Right hindlimb (tissue), 1 donor: ENCODE data around the gene PICALM.

ENCODE experiments used
- DNase-seq: peaks from one replicate; pipeline ENCODE4 v3.0.0-alpha.2; 2018

PICALM gene

DNA sequence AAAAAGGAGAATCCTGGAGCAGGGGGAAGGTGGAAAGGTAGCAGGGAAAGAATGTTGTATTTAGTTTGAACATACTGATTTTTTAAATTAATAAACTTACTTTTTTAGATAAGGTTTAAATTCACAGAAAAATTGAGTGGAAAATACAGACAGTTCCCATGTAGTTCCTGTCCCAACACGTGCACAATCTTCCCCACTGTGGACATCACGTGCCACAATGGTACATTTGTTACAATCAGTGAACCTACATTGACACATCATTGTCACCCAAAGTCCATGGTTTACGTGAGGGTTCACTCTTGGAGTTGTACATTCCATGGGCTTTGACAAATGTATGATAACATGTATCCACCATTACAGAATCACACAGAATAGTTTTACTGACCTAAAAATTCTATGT lies 10.5 kb upstream of the PICALM start:
- DNase-seq = no peak

DNA sequence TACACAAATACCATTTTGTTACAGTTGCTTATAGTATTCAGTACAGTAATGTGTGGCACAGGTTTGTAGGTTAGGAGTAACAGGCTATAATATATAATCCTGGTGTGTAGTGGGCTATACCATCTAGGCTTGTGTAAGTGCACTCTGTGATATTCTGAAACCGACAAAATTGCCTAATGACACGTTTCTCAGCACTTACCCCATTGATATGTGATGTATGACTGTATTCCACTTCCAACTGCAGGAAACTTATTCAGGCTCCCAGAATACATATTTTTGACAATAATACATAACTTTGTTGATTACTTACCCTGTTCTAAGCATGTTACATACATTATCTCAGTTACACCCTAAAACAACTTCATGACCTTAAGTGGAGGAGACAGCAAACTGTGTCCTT lies 5.1 kb upstream of the PICALM start:
- DNase-seq = no peak

DNA sequence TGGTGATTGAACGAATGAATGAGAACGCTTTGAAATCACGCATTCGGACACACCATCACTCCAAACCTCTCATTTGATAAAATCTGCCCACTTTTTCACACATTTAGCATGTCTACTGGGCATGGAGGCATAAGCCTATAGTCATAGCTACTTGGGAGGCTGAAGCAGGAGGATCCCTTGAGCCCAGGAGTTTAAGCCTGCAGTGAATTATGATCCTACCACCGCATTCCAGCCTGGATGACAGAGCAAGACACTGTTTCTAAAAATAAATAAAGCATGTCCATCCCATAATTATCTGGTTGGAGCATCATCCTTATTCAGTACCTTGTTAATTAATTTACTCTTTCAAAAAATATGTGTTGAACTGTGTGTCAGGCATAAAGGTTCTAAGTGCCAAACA lies 3.3 kb upstream of the PICALM start:
- DNase-seq = no peak

DNA sequence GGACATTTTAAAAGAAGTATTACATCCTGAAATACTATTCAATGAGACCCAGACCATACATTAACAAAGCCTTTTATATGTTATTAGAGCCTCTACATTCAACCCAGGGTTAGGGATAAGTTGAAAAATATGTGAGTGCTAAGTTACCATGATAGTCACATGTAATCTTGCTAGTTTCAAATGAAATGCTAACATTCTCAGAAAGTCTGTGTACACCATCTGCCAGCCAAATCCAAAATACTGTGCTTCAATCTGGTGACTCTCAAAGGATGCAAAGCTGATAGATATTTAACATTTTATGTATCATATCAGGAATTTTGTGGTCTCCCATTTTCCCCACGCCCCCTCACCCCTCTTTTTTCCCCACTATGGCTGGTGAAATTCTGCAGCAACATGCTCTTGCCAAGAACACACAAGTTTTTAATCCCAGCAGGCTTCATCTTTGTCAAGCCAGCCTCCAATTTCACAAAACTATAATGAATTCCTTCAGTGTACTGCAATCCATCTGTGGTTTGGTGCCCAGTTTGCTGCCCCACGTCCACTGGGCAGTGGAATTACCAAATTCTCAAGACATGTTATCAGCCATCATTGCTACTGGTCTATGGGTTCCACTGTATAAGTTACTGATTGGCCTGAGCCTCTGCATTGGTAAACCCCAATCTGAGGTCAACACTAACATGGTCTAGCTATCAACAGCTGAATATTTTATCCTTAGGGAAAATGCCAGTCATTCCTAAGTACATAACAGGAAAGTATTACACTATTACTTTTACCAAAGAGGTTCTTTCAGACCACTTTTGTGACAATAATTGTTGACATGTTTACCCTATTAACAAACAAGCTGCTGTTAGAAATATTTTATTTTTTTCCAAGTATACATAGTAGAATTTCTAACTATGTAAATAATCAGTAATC lies 1.5 kb upstream of the PICALM start:
- DNase-seq = no peak

DNA sequence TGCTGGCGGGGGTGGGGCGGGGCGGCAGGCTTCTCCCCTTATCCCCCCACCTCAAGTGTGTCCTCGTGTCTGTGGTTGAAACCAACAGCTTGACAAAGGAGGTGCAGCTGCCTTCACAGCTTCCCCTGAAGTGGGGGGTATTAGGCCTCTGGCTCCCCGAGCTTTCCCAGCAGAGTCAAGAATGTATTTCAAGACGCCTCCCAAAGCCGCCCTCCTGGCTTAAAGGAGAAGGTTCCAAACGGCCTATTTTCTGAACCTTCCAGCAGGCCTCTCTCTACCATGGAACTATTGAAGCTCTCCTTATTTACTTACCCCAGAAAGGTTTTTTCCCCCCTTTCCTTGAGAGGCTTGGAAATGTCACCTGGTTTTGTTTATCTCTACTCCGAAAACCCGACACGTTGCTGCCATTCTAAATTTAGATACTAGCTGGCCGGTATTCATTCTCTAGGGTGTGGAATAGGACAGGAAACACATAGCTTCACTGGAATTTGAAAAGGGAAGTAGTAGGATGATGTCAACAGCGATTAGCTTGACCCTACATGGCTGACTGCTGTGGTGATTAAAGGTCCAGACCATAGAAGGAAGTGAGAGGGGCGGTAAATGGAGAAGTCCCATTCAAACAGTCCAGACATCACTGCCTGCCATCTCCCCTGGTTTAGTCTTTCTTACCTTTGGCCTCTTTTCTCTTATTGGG lies 671 bp upstream of the PICALM start:
- DNase-seq = peak; percentile 60

DNA sequence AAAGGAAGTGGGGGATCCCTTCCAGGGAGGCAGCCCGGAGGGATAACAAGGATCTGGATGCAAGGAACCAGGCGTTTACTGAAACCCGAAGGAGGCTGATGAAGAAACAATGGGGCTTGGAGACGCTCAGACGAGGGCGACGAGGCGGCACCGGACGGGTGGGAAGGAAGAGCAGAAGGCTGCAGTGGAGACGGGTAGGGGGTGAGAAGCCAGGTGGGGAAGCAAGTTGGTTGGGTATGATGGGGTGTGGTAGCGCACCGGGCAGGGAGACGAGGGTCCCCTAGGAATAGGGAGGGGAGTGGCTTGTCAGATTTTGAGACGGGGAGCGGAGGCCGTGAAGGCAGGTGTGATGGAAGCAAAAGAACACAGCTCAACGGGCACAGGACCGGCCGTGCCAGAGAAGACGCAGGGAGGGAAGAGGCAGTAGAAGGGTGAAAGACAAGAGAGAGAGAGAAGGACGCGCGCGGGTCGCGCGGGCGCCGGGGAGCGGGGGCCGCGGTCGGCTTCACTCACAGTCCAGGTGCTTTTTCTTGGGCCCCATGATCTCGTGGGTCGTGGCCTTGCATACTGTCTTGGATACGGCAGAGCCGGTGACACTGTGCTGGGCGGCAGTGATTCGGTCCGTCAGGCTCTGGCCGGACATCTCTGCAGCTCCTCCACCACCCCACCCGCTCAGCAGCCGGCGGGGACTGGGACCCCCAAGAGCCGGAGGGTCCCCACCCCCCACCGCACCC lies 579 bp downstream of the PICALM start:
- DNase-seq = peak; percentile 62

DNA sequence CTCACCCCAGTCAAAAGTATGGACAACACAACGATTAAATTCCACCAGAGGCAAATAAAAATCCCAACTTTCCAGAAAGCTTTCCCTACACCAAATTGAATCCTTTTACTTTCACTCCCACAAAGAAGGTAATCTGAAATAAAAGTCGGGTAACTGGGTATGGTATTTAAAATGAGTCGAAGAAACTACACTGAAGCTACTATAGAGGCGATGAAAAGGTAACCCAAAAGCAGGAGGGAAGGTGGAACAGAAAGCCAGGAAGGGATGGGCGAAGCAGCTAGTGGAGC lies 1.1 kb downstream of the PICALM start:
- no peak for DNase-seq

DNA sequence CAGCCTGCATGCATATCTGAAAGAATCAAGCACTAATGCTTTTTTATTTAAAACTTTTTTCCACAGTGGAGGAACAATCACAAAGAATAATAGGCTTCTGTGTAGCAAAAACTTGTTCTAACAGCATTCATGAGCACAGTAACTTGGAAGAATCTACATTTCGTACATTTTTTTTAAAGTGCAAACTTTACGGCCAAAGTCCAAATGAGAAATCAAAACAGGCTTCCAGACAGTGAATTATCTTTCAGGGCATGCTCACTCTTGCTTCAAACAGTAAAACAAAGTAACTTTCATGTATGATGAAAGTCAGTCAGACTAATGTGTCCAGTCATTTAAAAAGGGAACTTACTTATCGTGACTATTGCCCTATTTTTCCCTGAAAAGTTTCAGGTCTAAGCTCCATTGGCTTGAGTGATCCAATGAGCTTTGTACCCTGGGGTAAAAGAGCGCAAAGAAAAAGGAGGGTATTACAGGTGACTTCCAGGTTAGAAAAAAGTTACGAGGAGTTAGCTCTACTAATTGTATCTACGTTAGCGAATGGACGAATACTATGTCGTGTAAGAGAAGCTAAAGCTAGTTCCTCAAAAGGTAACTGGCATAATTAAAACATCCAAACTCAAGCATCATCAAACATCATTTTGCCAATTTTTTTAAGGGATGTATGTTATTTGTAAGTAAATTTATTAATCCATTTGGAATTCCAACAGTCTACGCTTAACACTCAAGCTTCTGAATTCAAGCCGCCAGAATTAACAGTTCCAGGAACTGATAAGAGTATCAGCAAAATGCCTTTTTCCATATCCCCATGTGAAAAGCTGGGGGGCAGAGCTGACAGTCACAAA lies 1.7 kb downstream of the PICALM start:
- no peak for DNase-seq

DNA sequence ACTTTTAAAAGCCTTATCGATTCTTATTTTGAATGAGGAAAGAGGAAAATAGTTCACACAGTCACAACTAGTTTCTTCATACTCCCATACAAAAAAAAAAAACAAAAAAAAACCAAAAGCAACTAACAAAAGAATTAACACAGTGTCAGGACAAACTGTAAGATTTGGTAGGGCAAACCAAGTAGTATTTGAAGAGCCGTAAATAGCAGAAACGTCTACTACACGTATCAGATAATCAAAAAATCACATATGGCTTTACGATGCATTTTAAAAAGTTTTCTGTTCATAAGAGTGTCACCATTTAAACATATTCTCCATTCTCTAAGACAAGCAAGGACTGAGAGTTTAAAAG lies 2.3 kb downstream of the PICALM start:
- DNase-seq = no peak

DNA sequence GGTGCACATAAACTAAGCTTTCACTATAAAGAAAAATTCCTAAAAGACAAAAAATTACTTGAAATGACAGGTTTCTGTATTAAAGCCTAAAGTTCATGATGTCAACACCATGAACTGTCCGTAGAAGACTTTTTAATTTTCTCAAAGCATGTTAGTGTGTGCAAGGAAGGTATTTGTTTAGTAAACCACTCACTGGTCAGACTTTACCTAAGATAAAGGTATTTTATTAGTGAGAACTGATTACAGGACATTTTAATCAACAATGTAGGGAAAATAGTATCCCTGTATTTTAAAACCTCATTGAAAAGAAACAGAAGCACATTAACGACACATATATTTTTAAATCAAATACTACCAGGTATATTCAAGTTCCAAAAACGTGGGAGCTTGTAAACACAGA lies 2.9 kb downstream of the PICALM start:
- no peak for DNase-seq

DNA sequence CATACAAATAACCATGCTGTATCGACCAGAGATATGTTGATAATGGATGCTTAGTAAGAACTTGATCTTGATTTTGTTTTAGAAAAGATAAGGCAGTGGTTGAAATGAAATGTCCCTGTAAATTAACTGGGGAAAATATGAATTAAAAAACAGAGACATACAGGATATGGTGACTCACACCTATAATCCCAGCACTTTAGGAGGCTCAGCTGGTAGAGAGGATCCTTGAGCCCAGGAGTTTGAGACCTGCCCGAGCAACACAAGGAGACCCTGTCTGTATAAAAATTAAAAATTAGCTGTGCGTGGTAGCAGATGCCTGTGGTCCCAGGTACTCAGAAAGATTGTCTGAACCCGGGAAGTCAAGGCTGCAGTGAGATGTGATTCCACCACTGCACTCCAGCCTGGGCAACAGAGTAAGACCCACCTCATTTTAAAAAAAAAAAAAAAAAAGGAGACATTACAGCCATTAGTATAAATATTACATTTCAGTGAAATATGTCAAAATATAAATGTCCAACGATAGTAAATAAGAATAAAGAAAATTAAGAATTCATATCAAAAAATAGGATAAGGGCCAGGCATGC lies 4.6 kb downstream of the PICALM start:
- no peak for DNase-seq

DNA sequence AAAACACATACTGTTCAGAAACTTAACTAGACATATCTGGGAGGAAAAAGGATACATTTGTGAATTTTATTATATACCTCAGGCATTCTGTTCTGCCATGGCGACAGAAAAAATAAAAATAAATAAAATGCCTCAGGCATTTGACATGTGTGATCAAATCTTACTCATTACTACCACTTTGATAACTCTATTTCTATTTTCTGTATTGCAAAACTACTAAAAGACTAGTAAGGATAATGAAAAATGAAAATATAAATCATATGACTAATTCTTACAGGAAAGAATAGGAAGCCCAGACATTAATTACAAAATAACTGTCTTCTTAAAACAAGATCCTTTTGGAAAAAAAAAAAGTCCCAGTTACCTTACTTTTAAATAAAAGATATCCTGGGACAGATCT lies 5.3 kb downstream of the PICALM start:
- DNase-seq = no peak

DNA sequence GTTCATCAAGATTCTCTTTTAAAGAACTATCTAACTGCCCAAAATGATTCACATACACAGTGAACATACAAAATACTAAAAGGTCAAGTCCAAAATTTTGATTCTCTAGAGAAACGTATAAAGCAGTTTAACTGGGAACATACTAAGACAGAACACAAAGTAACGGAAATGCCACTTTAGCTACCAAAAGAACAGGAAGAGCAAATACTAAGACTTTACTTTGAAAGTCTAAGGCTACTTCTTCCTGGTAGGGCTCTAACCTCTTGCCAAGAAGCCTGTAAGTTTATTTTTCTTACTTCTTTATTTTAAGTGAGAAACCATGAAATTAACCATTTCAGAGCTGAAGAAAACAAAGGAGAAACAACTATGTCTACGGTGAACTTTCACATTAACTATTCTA lies 6.2 kb downstream of the PICALM start:
- DNase-seq = no peak

DNA sequence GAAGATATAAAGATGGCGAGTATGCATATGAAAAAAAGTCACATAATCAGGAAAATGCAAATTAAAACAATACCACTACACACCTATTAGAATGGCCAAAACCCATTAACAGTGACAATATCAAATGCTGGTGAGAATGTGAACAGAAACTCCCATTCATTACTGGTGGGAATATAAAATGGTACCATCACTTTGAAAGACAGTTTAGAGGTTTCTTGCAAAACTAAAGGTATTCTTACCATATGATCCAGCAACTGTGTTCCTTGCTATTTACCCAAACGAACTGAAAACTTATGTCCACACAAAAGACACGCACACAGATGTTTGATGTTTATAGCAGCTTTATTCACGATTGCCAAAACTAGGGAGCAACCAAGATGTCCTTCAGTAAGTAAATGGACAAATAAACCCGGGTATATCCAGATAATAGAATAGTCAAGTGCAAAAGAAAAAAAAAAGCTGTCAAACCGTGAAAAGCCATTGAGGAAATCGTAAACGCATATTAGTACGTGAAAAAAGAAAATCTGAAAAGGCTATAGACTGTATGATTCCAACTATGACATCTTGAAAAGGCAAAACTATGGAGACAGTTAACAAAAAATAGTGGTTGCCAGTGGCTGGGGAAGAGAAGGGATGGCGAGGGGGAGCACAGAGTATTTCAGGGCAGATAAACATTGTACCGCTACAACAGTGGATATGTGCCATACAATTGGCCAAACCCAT lies 7.2 kb downstream of the PICALM start:
- no peak for DNase-seq

DNA sequence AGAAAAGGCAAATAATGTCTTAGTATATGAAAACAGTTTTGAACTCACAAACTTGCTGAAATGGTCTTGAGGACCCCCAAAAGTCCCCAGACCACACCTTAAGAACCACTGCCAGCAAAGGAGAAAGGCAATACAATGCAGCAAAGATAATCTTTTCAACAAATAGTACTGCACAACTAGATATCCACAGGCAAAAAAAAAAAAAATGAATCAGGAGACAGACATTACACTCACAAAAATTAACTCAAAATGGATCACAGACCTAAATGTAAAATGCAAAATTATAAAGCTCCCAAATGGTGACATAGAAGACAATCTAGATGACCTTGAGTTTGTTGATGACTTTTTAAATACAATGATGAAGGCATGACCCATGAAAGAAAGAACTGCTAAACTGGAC lies 8.3 kb downstream of the PICALM start:
- DNase-seq = no peak

DNA sequence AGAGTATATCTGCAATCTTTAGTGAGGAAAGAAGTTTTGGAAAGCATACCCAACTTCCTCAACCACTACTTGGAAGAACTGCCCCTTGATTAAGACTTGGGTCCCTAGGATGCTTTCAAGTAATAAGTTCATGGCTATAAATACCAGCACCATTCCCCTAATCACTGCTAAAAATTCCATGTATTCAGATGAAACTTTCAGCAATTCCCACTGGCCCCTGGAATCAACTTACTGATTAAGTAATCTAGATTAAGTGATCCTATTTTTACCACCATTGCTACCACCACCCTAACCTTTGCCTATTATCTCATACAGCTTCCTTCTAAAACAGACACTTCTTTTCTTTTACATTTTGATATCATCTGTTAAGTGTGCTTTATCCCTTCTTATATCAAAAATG lies 10.5 kb downstream of the PICALM start:
- no peak for DNase-seq

DNA sequence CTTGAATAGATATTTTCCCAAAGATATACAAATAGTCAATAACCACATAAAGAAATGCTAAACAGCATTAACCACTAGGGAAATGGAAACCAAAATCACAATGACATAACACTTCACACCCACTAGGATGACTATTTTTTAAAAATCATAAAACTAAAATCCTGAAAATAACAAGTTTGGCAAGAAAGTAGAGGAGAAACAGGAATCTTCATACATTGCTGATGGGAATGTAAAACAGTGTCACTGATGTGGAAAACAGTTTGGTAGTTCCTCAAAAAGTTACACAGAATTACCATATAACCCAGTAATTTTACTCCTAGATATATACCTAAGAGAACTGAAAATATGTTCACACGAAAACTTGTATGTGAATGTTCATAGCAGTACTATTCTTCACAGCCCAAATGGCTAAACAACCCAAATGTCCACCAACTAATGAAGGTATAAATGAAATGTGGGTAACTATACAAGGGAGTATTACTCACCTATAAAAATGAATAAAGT lies 12.5 kb downstream of the PICALM start:
- DNase-seq = no peak

DNA sequence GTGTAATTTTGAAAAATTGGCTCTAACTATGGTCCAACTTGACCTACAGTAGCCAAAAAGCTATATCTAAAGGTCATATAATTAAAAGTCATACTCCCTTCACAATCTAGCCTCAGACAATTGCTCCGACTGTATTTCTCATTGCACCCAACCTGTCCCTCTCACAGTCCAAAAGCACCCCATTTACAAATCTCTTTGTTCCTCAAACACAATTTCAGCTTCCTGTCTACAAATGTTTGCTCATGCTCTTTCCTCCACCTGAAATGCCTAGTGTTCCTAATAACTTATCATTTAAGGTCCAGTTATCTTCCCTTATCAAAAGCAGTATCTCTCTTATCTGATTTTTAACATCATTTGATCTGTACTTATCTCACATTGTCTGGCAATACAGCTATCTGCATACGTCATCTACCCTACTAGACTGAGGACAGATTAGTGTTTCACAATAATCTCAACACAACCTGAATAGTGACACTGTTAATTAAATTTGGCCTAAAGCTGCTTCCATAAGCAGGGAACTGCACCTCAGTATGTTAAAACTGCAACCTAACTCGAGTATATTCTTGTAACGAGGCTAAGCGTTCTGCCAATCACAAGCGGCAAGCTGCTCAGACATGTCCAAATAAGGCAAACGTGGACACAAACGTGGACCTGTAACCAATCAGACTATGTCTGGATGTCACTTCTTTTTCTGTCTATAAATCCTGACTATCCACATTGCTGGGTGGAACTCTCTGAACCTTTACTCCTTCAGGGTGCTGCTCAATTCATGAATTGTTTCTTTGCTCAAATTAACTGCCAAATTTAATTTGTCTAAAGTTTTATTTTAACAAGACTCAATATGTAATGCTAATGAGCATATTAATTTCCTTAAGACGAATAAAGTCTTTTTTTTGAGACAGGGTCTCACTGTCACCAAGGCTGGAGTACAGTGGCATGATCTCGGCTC lies 15.9 kb downstream of the PICALM start:
- DNase-seq = no peak

DNA sequence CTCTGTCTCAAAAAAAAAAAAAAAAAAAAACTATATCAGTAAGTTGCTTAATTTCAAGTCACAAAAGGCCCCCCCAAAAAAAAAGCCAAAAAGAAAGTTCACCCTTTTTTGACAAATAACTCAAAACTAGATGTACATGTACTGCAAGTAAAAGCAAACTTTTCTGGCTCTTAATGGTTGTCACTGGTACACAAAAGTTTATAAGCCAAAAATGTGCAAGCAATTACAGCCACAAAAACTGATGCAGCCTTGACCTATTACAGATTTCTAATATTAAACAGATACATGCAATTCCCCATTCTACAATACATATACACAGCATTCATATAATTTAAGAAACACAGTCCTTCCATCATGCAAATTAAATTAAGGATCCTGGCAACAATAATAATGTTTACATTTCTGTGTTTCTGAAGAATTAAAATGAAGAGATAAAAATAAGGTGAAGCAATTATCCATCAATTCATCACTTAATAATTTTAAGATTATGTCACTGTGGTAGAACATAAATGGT lies 18.6 kb downstream of the PICALM start:
- no peak for DNase-seq

DNA sequence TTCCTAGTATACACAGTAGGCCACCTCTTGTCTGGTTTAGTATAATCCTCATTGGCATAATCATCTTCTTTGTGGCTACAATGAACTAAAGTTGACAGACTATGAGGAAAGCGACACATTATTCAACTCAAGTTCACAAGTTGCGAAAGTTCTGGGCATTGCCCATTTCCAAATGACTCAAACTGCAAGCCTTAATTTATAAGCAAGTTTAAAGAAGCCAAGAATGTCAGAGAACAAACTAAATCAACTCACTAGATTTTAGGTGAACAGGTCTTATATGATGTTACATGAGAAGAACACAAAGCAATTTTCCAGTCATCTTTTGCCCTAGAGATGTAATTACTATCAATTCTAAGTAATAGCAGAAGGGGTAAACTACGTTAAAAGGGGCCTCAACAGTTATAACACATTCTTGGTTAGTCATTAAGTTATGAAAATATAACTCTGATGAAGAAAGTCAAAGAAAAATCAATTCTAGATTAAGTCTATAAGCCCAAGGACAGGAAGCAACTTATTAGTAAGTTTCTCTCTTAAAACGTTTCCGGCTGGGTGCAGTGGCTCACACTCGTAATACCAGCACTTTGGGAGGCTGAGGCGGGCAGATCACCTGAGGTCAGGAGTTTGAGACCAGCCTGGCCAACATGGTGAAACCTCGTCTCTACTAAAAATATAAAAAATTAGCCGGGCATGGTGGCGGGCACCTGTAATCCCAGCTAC lies 21.5 kb downstream of the PICALM start:
- no peak for DNase-seq
